OCI-LY3 (cell line): Measurements from ENCODE around the gene MLXIPL.
"Not testable (repeated sequence)": the region's sequence is repeated elsewhere in the genome, so short reads cannot be mapped to it uniquely, and the experiment has no call there.

ENCODE experiments used
- H2AFZ ChIP-seq: fragments of 200-600, 300-600 bp; shearing (Covaris generic); 2 replicates; pipeline ENCODE4 v1.6.0; 2014; ENCODE audit warnings: antibody characterized with exemption, low read depth, low read length
- H3K27ac ChIP-seq: fragments of 200-600, 300-600 bp; sonication (generic); 2 replicates; pipeline ENCODE4 v1.5.1; 2014; ENCODE audit warnings: mild to moderate bottlenecking, low read length, moderate library complexity, mixed read lengths
- H3K27me3 ChIP-seq: fragments of 200-600, 300-600 bp; sonication (generic); 2 replicates; pipeline ENCODE4 v1.6.1; 2014; ENCODE audit warnings: low read depth, low read length, mixed read lengths
- H3K36me3 ChIP-seq: fragments of 200-600, 300-600 bp; sonication (generic); replicated peaks from 2 replicates; pipeline ENCODE3; 2014; ENCODE audit warnings: low read depth, low read length, mixed read lengths
- H3K4me1 ChIP-seq: fragments of 300-600, 200-600 bp; sonication (generic); 2 replicates; pipeline ENCODE4 v1.6.1; 2014; ENCODE audit warnings: low read length, mixed read lengths
- H3K4me2 ChIP-seq: fragments of 200-600, 300-600 bp; sonication (generic); 2 replicates; pipeline ENCODE4 v1.6.1; 2014; ENCODE audit warnings: low read length, mixed read lengths
- H3K4me3 ChIP-seq: fragments of 300-600, 200-600 bp; sonication (generic); 2 replicates; pipeline ENCODE4 v1.5.1; 2014; ENCODE audit warnings: antibody characterized with exemption, mild to moderate bottlenecking, low read length, moderate library complexity
- H3K79me2 ChIP-seq: fragments of 300-600, 200-600 bp; shearing (Covaris generic); 2 replicates; pipeline ENCODE4 v1.6.1; 2014; ENCODE audit warnings: mild to moderate bottlenecking, low read length, mixed read lengths
- H3K9ac ChIP-seq: fragments of 300-600, 200-600 bp; shearing (Covaris generic); 2 replicates; pipeline ENCODE4 v1.6.0; 2014; ENCODE audit warnings: mild to moderate bottlenecking, low read length, moderate library complexity
- H3K9me3 ChIP-seq: fragments of 200-600, 300-600 bp; shearing (Covaris generic); 2 replicates; pipeline ENCODE4 v1.6.1; 2014; ENCODE audit warnings: low read length, mixed read lengths; ENCODE audit not compliant: insufficient read depth
- H4K20me1 ChIP-seq: fragments of 200-600, 300-600 bp; sonication (generic); 2 replicates; pipeline ENCODE4 v1.6.1; 2016; ENCODE audit warnings: low read length, mixed read lengths; ENCODE audit not compliant: insufficient read depth
- CTCF ChIP-seq: fragments of 200-600, 300-600 bp; sonication (generic); IDR thresholded peaks from 2 replicates; pipeline ENCODE4 v1.5.1; 2014; ENCODE audit warnings: antibody characterized with exemption, low read length, low read depth
- EZH2phosphoT487 ChIP-seq: fragments of 200-600 bp; shearing (Covaris generic); IDR thresholded peaks from 2 replicates; pipeline ENCODE4 v1.6.1; 2018; ENCODE audit warnings: antibody characterized with exemption, mixed run types, low read depth

MLXIPL gene

GRCh38 chr7:73624669-73625001 is 313 bp upstream of the MLXIPL start:
- no peaks in the 10 kb centered on the region for H3K79me2 ChIP-seq
- no peaks in the 10 kb centered on the region for H3K9me3 ChIP-seq
- no peak overlapping the region for H3K9ac ChIP-seq
- H2AFZ ChIP-seq, result no peak overlapping the region
- H3K27me3 ChIP-seq, result peaks cover 22% of the 10 kb centered on the region
- no peak for TF ChIP-seq CTCF
- TF ChIP-seq EZH2phosphoT487, result no peak
- no peak overlapping the region for H3K4me2 ChIP-seq
- H3K4me1 ChIP-seq, result no peaks in the 10 kb centered on the region
- no peaks in the 10 kb centered on the region for H3K36me3 ChIP-seq
- H3K27ac ChIP-seq, result no peak overlapping the region
- H3K4me3 ChIP-seq, result no peak overlapping the region
- H4K20me1 ChIP-seq, result no peaks in the 10 kb centered on the region

DNA sequence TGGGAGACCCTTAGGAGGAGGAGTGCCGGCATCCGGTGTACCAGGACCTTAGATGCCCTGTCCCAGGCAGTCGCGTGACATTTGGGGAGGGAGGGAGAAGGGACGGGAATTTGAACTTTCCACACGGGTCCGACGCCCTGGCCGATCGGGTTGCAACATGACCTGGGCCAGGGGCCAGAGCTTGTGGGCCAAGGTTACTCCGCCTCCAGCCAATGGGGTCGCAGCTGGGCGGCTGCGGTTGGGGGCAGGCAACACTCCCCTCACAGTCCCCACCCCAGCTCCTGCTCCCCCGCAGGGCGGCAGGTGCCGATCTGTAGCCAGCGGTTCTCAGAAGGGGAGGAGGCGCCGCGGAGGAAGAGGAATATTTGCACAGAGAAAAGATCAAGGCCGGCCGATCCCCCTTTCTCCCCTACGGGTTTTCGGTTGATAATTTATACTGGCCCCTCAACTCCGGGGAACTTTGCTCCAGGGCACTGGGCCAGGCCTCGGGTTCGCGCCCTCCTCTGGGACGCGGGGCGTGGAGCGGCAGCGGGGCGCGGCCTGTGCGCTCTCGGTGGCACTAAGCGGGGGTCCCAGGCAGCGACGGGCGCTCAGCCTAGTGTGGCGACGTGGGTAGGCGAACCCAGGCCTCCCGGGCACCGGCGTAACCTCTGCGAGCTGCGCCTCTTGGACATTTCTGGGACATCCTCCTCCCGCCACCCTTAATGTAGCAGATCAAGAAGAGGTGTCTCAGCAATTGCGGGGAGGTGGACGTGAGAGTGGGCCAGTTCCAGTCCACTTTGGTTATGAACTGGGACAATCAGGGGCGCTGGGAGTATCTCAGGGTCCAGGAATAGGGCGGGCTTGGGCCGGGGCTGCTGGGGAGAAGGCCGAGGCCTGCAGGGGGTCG is 1.2 kb downstream of the MLXIPL start:
- H3K79me2 ChIP-seq, result no peaks in the 10 kb centered on the region
- no peak overlapping the region for H3K27ac ChIP-seq
- H3K9me3 ChIP-seq, result no peaks in the 10 kb centered on the region
- peaks cover 15% of the 10 kb centered on the region for H3K27me3 ChIP-seq
- no peaks in the 10 kb centered on the region for H4K20me1 ChIP-seq
- no peaks in the 10 kb centered on the region for H3K36me3 ChIP-seq
- no peak for TF ChIP-seq EZH2phosphoT487
- no peak for TF ChIP-seq CTCF
- no peak overlapping the region for H3K9ac ChIP-seq
- no peak overlapping the region for H2AFZ ChIP-seq
- no peak overlapping the region for H3K4me3 ChIP-seq
- H3K4me1 ChIP-seq, result no peaks in the 10 kb centered on the region
- no peak overlapping the region for H3K4me2 ChIP-seq

- H3K9me3 ChIP-seq, result no peaks in the 10 kb centered on the region
- H3K36me3 ChIP-seq, result no peaks in the 10 kb centered on the region
- peaks cover 9% of the 10 kb centered on the region for H3K27me3 ChIP-seq
- H3K4me3 ChIP-seq, result no peak overlapping the region
- no peak overlapping the region for H3K9ac ChIP-seq
- no peak for TF ChIP-seq EZH2phosphoT487
- no peak for TF ChIP-seq CTCF
- H3K4me1 ChIP-seq, result no peaks in the 10 kb centered on the region
- H2AFZ ChIP-seq, result no peak overlapping the region
- H4K20me1 ChIP-seq, result no peaks in the 10 kb centered on the region
- no peak overlapping the region for H3K27ac ChIP-seq
- no peaks in the 10 kb centered on the region for H3K79me2 ChIP-seq
- no peak overlapping the region for H3K4me2 ChIP-seq
These were observed 1.8 kb downstream of the MLXIPL start for GRCh38 chr7:73622527-73622908.

DNA sequence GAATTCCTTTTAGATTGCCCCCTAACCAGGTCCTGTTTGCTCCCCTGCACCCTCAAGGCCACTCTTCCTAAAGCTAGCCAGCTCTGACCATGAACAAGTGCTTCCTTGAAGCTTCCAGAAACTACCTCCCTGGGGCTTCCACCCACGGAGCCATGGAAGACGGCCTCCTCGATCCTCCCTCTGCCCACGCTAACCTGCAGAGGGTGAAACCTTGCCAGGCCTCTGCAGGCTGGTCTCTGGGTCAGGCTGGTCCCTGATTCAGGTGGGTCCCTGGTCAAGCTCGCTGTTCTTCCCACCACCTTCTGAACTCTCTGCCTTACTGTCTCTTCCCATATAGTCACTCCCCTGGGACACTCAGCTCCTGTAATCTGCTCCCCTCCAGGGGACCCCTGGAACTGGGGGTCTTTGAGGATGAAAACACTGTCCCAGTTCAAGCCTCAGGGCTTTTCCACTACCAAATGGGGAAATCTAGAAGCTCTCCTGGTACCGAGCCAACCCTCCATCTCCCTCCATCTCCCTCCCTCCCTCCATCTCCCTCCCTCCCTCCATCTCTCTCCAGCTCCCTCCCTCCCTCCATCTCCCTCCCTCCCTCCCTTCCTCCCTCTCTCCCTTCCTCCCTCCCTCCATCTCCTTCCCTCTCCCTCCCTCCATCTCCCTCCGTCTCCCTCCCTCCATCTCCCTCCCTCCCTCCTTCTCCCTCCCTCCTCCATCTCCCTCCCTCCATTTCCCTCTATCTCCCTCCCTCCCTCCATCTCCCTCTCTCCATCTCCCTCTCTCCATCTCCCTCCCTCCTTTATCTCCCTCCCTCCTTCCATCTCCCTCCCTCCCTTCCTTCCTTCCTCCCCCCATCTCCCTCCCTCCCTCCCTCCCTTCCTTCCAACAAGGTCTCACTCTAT is 2.9 kb downstream of the MLXIPL start:
- no peak overlapping the region for H3K4me3 ChIP-seq
- H3K4me2 ChIP-seq, result no peak overlapping the region
- no peaks in the 10 kb centered on the region for H3K79me2 ChIP-seq
- no peak for TF ChIP-seq EZH2phosphoT487
- no peak for TF ChIP-seq CTCF
- no peaks in the 10 kb centered on the region for H3K9me3 ChIP-seq
- no peak overlapping the region for H2AFZ ChIP-seq
- H3K27me3 ChIP-seq, result peaks cover under 1% of the 10 kb centered on the region
- no peaks in the 10 kb centered on the region for H3K4me1 ChIP-seq
- no peak overlapping the region for H3K27ac ChIP-seq
- H3K36me3 ChIP-seq, result no peaks in the 10 kb centered on the region
- no peak overlapping the region for H3K9ac ChIP-seq
- H4K20me1 ChIP-seq, result no peaks in the 10 kb centered on the region

DNA sequence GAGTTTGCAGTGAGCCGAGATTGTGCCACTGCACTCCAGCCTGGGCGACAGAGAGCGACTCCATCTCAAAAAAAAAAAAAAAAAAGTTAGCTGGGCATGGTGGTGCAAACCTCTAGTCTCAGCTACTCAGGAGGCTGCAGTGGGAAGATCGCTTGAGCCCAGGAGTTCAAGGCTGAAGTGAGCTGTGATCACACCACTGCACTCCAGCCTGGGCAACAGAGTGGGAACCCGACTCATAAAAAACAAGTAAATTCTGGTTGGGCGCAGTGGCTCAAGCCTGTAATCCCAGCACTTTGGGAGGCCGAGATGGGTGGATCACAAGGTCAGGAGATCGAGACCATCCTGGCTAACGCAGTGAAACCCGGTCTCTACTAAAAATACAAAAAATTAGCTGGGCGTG is 4.9 kb downstream of the MLXIPL start:
- H3K36me3 ChIP-seq, H3K9me3 ChIP-seq, H3K9ac ChIP-seq, H3K4me3 ChIP-seq, H3K79me2 ChIP-seq, H4K20me1 ChIP-seq, H3K4me1 ChIP-seq, H2AFZ ChIP-seq, H3K4me2 ChIP-seq, H3K27me3 ChIP-seq, H3K27ac ChIP-seq: not testable (repeated sequence)
